ENCODE data around the gene ACSL6.
"Not testable (repeated sequence)": the region's sequence is repeated elsewhere in the genome, so short reads cannot be mapped to it uniquely, and the experiment has no call there.

DNA sequence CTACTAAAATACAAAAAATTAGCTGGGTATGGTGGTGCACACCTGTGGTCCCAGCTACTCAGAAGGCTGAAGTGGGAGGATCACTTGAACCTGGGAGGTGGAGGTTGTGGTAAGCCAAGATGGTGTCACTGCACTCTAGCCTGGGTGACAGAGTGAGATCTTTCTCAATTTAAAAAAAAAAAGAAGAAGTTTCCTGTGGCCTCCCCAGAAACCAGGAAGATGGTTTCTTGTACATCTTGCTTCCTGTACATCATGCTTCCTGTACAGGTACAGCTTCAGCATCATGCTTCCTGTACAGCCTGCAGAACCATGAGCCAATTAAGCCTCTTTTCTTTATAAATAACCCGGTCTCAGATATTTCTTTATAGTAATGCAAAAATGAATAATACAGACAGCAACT is 109.2 kb downstream of the ACSL6 start:
- TF ChIP-seq CTCF (IDR thresholded peaks at IDR 0.05 in 8 of 11, conservative IDR thresholded peaks at IDR 0.05 in 3 of 11); POLR2AphosphoS5 (IDR thresholded peaks at IDR 0.05); POLR2A (IDR thresholded peaks at IDR 0.05): not testable (repeated sequence)

Measured in spleen (tissue), 7 donors.